KBM-7 (cell line): ENCODE measurements around the gene IQSEC1.

Source experiments
- DNase-seq: peaks from one replicate; pipeline ENCODE4 v3.0.0-alpha.2; 2015
- in situ Hi-C: fragments of 300-500 bp; cut with MboI; formaldehyde crosslinking; loops from 2 replicates; pipeline ENCODE4 v1.14.3; 2020; ENCODE audit warnings: low sequenced_read_pairs, low pct_unique_long_range_greater_than_20kb, mixed read lengths

IQSEC1 gene

DNA sequence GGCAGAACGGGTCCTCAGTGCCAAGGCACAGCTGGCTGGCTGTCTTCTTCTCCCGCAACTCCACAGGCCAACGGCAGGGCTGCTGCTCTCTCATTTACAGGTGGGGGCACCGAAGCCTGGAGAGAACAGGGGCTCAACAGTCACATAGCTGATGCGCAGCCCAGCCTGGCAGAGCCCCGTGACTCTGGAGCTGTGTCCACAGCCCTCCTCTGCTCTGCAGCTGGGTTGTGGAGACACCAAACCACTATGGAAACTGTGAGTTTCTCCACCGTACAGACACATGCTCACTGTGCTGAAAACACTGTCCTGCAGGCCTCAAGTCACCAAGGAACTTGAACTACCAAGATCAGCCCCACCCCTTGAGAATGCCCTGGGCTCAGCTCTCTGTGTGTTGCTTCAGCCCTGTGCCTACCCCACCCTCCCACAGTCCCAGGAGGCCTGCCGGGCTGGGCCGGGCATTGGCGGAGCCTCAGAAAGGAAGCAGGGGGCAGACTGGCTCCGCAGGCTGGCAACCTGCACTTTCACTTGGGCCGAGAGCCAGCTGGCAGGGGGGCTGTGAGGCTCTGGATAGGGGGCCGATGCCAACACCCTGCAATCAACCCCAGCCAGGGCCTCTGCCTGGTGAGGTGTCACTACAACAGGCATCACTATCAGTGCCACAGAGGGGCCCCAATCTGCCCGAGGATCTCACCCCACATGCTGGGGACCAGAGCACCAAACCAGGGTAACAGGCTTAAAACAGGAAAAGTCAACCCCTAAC is 118.2 kb downstream of the IQSEC1 start:
- in situ Hi-C loops, result no loop called here

DNA sequence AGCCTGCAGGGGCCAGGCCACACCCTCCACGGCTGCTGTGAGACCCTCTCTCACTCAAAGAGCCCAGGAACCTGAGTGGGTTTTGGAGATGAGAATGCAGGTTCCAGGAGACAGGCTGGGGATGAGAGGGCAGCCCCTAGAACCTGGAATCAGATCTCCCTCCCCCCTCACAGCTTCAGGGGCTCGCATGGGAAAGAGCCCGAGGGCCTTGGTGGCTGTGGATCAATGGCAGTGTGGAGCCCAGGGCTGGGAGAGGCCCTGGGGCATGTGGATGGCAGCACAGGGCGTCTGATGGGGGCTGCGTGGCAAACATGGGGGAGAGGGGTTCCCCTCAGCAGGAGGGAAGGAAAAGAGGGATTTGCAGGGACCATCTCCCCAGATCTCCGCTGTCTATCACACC is 119.0 kb downstream of the IQSEC1 start:
- in situ Hi-C loops, result no loop called here
- DNase-seq, result no peak

More for the DNA sequence above, 118.2 kb downstream of the IQSEC1 start:
- DNase-seq, result no peak

DNA sequence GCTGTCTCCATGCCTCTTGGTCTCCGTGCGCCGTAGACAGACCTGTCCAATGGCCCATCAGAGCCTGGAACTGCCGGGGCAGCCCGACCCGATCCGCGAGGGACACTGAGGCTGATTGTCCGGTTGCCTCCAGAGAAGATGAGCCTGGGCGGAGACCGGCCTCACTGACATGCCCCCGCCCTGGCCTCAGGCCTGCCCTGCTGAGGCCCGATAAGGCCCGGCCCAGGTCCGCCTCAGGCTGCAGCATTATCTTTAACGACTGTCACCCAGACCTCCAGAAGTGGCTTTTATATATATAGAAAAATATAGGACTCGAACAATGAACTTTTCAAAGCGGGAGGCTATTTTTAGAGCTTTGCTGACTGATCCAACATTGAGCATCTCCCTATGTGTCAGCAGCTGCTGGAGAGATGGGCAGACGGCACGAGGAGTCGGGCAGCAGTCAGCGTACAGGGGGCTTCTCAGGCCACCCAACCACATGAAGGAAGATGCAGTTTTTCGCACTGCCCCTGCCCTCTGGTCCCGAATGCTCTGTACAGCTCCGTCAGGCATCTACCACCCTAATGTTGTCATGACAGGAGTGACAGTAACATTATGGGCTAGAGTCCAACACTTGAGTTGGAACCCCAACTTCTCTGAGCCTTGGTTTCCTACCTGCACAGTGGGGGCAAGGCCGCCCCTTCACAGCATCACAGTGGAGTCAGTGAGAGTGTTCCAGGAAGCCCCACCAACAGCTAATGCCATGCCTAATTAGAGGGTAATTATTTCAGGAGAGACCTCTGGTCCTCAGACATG is 119.8 kb downstream of the IQSEC1 start:
- in situ Hi-C loops, result no loop called here
- no peak for DNase-seq

DNA sequence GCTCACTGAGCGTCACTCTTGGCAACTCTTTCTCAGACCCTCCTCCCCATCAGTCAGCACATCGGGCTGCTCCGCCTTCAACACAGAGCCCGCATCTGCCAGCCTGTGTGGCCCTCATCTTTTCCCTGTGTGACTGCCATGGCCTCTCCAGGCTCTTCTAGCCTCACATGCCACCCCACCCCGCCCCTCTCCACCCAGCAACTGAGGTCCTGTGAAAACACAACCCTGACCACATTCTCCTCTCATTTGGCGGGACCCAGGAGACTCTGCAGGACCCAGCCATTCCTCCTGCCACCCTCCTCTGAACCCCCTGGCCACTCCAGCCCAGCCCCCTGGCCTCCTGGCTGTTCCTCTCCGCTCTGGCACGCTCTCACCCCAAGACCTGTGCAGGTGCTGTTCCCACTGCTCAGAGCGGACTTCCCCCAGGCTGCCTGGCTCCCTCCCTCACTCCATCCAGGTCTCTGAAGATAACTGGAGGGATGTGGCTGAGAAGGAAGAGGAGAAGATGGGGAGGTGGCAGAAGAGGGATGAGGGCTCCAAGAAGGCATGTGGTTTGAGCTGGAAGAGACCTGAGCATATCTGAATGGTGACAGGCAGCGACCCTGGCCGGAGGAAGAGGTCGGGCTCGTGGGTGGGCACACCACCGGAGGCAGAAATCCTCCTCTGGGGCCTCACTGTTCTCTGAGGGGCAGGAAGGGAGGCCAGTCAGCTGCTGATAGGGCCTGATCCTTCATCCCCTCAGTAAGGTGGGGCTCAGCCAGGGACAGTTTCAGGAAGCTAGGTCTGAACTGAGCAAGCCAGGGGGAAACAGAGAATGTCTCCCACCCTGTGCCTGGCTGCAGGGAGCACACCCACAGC is 120.7 kb downstream of the IQSEC1 start:
- in situ Hi-C loops, result no loop called here
- DNase-seq, result no peak

DNA sequence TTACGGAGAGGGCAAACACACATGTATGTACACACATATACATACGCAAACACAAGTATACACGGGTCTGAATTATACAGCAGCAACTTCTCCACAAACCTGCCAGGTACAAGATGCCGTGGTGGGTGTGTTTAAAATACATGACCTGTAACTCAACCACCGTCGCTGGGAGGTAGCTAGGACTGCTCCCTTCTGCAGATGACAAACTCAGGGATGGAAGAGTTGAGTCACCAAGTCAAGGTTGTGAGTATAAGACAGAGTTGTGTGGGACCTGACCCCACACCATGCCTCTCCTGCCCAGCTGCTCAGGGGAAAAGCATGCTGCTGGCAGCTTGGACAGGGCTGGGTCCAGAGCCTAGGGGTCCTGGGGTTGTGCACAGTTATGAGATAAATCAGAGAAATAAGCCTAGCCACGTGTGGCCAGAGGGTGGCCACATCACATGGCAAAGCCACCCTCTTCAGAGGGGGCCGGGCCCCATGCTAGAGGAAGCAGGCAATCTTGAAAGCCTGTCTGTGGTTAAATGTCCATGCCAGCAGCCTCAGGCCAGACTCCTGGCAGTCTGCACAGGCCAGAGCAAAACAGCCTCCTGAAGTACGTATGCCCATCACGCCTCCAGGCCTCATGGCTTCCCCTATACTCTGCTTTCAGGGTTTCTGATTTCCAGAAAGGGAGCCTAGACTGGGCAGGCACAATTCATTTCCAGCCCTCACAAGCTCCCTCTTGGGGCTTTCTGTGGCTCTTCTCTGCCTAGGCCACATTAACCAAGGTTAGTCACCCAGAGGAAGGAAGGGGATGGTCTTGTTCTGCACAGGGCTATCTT is 124.1 kb downstream of the IQSEC1 start:
- in situ Hi-C loops, result no loop called here
- DNase-seq, result peak; percentile 53

DNA sequence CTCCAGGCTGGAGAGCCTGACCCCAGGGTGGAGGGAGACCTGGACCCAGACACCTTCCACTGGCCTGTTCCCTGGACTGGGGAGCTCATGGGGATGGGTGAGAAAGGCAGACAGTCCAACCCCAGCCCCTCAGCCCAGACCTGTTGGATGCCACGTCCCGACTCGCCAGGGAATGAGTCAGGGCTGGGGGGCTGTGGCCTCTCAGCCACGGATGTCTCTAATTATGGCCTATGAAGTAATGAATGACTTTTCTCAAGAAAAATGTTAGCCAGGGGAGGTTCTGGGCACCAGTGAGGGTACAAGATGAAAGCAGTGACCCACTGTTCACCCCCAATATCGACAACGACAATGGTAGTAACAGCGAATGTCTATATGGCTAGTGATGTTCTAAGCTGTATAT is 124.9 kb downstream of the IQSEC1 start:
- in situ Hi-C loops, result no loop called here
- no peak for DNase-seq

DNA sequence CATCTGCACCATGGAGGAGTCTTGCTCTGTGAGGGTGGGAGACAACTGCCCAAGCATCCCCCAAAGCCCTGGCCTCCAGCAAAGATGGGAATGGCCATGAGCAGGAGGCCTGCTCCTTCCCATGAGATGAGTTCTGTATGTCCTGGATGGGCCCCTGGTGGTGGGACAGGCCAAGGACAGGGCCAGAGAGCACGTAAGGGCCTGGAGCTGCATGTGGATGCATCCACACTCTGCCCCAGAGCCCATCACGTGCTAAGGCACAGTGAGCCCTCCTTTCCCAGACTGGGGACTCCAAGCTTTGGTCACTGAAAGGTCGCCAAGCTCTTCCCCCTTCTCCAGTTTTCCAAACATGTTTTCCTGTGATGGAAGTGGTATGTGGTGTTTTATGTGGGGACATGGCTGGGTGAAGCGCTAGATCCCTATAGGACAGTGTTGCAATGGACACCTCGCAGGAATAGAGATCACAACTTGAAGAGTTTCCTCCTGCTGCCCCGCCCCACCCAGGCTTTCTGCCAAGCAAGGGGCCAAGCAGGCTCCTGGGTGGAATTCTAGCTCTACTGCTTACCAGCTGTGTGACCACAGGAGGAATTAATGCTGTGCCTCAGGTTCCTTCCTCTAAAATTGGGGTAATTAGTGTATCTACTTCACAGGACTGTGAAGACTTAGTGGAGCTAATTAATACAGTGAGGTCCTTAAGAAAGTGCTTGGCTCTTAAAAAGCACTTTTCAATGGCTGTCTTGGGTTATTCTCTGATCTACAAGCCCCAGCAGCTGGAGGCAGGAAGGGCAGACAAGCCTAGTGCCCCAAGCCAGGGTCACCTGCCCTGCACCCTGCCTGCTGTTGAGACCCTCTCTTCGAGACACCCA is 125.5 kb downstream of the IQSEC1 start:
- peak; percentile 69 for DNase-seq
- in situ Hi-C loops, result no loop called here

DNA sequence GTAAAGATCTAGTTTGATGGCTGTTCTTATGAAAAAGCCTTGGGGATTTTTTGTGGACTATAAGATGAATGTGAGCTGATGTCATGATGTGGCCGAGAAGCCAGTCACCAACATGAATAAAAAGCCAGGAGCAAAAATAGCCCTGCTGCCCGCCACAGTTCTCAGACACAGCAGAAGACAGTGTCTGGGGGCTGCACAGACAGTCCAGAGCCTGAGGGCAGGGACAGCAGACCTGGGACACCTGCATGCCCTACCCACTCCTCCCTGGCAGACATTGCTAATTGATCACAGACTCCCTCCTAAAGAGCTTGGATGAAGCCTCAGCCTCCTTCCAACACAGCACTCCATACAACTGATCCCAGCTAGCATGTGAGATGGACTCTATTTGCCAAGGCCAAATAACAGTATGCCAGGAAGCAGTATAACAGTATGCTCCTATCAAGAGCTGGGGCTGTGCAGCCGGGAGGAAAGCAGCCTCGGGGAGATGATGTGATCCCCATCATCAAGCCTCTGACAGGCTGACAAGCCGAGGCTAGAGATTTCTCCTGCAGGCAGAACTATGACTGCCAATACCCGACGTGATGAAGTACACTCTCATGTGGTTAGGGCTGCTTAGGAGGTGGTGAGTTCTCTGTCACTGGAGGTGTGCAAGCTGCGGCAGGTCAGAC is 126.4 kb downstream of the IQSEC1 start:
- no peak for DNase-seq
- in situ Hi-C loops, result no loop called here

DNA sequence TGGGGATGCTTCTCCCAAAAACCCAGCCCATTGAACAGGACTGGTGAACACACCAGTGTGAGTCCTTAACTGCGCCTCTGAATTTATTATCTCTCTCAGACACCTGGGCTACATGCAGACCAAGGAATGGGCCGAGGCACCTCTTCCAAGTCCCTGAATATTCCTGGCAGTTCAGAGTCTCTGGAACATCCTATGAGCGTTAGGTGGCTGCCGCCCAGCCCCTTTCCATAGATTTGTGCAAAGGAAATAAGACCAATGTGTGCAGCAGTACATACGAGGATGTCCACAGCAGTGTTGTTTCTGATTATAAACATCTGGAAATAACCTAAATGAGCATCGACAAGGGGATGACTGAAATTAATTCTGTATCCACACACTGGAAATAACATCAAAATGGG is 127.0 kb downstream of the IQSEC1 start:
- DNase-seq, result no peak
- in situ Hi-C loops, result no loop called here

DNA sequence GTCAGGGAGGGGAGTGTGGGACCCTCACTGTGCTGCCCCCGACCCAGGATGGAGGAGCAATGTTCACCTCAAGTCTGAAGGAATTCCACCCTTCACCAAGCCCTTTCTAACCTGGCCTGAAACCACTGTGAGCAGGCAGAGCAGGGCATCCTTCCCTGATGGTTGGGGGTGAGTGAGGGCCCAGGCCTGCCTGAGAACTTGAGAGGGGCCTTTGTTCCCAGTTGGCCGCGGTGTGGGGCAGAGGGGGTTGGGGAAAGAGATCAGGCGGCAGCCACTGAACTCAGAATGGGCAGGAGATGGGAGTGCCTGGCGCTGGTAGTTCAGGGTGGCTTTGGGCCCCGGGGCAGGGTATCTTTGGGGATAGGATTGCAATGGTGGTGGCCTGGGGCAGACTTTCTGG is 128.4 kb downstream of the IQSEC1 start:
- no peak for DNase-seq
- in situ Hi-C loops, result no loop called here

DNA sequence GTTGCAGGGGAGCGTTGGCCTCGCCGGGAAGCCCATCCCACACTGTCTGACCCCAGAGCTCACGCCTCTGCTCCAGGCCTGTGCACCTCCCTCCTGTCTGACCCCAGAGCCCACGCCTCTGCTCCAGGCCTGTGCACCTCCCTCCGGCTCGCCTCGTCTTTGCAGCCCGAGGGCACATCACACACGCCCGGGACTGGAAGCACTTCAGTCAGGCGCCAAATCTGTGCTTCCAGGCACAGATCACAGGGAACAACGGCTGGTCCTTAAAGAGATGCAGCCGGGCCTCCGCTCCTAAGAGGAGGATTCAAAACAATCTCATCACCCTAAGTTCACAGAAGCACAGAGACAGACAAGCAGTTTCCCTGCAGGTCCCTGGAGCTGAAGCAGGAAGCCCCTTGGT is 128.8 kb downstream of the IQSEC1 start:
- in situ Hi-C loops, result no loop called here
- DNase-seq, result no peak

DNA sequence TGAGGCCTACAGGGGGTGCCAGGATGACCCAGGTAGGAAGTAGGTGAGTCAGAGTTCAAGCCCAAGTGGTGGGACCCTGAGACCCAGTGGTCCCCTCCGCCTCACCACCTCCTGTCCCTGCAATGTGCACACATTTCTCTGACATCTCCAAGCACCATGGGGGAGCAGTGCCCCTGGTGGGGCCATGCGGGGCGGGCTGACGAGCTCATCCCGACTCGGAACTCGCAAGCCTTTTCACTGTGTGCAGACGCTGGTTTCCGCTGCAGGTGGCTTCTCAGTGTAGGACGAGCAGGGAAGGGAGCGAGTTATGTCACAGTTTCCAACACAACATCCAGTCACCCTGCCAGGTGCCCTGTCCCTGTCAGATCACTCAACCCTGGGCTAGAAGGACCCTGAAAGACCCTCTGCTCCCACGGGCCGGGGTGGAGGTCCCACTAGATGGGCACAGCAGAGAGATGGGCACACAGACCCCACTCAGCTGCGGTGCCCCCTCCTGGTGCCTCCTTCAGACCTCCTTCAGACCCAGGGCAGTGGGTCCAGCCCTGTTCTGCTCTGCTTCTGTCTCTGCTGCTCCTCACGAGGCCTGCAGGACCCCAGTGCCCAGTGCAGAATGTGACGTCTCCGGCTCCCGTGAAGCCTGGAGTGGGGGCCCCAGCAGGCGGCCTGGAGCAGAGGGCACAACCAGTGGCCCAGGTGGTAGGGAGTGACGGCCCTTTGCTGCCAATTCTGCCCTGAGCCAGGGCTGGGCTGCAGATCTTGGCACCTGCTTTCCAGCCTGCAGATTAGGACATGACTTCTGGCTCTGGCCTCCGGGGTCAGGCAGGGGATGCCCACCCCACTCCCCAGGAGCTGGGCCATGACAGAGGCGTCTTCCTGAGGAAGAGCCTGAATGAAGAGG is 129.9 kb downstream of the IQSEC1 start:
- in situ Hi-C loops, result no loop called here
- DNase-seq, result no peak

DNA sequence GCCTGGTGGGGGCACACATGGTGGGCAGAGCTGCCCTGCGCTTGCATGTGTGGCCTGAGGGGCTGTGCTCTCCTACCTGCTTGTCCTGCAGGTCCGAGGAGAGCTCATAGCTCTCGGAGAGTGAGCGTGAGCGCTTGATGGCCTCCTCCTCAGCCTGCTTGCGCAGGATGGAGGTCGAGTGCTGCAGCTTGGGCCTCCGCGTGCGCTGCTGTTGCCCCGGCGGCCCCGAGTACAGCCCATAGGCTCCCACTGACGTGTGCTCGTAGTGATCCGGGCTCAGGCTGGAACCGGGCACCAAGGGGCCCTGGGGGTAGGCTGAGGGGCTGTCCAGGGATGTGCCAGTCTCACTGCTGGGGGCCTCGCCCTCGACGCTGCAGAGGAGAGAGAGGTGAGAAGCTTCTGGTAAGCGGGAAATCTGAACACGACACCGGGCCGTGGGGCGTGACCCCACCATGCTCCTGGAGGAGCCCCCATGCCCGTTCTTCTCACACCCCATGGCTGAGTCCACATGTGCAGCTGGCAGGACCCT is 131.7 kb downstream of the IQSEC1 start:
- in situ Hi-C loops, result no loop called here
- DNase-seq, result no peak

DNA sequence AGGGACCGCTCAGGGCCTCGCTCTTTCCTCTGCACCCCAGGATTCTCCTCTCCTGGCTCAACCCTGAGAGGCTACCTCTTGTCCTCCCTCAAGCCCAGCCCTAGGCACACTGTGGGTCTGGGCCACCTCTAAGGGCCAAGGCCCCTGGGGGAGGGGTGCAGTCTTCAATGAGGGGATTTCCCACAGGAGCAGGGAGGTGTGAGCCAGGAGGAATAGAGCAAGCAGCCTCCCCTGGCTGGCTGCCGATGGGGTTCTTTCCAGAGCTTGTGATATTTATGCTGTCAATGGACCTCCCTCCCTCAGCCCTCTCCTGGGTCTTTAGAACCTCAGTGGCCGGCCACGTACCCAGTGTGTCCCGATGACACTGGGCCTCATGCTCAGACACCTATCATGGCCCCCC is 132.4 kb downstream of the IQSEC1 start:
- no peak for DNase-seq
- in situ Hi-C loops, result no loop called here

DNA sequence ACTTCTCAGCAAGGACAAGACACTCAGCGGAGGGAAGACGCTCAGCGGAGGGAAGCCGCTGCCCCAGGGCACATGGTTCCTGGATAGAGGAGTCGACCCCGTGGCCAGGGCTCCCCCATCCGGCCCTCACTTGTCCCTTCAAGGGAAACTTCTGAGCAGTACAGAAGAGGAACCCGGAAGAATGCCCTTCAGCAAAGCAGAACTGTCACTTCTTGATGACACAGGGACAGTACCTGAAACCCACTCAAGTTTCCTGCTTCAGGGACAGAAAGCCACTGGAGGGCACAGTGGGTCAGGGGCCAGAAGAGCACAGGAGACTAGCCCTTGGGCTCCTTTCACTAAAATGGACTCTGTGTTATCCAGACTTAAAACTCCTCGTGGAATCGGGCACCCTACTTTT is 134.1 kb downstream of the IQSEC1 start:
- DNase-seq, result no peak
- in situ Hi-C loops, result no loop called here

DNA sequence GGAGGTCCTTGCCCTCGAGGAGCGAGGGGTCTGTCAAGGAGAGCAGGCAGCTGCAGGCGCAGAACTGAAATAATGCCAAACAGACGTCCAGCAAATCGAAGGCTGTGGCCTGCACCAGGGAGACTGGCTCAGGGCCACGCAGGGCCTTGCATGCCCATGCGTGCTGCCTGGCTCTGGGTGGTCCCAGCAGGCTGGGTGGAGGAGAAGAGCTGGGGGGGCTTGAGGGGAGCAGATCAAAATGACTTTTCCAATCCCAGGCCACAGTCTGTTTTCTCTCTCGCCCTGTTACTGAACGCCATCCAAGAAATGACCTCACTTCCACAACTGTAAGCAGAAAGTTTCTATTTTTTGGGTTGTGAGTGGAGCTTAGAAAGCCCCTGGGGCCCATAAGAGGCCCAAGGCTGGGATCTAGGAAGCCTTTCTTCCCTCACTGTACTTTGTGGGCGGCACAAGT is 134.9 kb downstream of the IQSEC1 start:
- no peak for DNase-seq
- in situ Hi-C loops, result no loop called here
